PC-3 (cell line): Measurements from ENCODE around the gene PDGFC.

Experiments used
- EZH2 ChIP-seq: fragments of 300-600 bp; sonication (generic); IDR thresholded peaks from one replicate; pipeline ENCODE4 v1.6.1; 2017; ENCODE audit warnings: antibody characterized with exemption, mild to moderate bottlenecking, low read length; ENCODE audit not compliant: unreplicated experiment
- EZH2phosphoT487 ChIP-seq: fragments of 300-600 bp; sonication (generic); IDR thresholded peaks from 2 replicates; pipeline ENCODE4 v1.6.1; 2018; ENCODE audit warnings: mild to moderate bottlenecking, antibody characterized with exemption, low read length, borderline replicate concordance
- TF ChIP-seq, protein P1 (sequence below): fragments of 300-600 bp; sonication (generic); conservative IDR thresholded peaks from 2 replicates; pipeline ENCODE4 v1.5.1; 2017; ENCODE audit warnings: antibody characterized with exemption, low read depth, mild to moderate bottlenecking, low read length

DNA sequence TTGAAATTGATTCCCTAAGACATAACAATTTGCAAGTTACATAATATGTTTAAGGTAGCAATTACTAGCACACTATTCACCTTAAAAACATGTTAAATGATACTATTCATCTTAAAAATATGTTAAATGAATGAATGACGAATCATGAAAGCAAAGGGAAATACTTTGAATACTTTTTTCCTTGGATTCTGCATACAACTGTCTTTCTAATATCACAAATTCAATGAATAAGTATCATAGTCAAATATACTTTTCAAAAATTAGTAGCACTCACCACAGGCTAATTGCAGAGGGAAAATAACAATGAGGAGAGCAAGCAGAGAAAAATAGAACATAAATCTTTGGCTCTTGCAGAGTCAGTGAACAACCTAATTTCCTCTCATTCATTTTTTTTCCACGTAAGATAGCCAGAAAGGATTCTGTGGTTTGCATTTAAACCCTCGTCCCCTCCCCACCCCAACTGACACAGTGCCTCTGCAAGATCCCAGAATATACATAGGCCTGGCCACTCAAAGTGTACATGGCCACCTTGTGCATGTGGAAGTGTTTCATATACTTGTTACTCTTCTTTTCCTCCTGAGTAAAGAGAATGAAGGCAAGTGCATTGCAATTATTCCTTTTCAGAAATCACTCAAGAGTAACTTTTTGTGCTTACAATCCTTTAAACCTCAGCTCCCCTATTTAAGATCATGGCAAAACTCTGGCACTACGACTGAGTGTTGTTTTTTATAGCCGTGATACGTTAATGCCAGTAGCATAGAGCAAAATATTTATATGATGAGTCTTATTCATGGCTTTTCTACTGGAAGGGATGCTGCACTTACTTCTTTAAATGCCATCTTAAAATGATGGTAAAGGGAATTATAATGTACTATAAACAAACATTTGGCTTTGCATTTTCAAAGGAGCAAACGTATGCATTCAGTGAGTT is 236.4 kb downstream of the PDGFC start:
- TF ChIP-seq EZH2, result no peak
- TF ChIP-seq, protein P1, sequence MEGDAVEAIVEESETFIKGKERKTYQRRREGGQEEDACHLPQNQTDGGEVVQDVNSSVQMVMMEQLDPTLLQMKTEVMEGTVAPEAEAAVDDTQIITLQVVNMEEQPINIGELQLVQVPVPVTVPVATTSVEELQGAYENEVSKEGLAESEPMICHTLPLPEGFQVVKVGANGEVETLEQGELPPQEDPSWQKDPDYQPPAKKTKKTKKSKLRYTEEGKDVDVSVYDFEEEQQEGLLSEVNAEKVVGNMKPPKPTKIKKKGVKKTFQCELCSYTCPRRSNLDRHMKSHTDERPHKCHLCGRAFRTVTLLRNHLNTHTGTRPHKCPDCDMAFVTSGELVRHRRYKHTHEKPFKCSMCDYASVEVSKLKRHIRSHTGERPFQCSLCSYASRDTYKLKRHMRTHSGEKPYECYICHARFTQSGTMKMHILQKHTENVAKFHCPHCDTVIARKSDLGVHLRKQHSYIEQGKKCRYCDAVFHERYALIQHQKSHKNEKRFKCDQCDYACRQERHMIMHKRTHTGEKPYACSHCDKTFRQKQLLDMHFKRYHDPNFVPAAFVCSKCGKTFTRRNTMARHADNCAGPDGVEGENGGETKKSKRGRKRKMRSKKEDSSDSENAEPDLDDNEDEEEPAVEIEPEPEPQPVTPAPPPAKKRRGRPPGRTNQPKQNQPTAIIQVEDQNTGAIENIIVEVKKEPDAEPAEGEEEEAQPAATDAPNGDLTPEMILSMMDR, result no peak
- no peak for TF ChIP-seq EZH2phosphoT487
